Activated effector memory CD4-positive, alpha-beta T cell treated with Interleukin-2 at 50 U/mL for 16 hours (primary cell): ENCODE results near the gene LILRB2.
"Not testable (repeated sequence)": the region's sequence is repeated elsewhere in the genome, so short reads cannot be mapped to it uniquely, and the experiment has no call there.

Experiments
- DNase-seq: peaks from one replicate; pipeline ENCODE4 v3.0.0-alpha.2; 2020

Gene LILRB2

GRCh38 chr19:54281007-54281728, at the start of gene LILRB2:
TSS of gene LILRB2 (minus strand) at chr19:54281110. CDS start at chr19:54280496, 614 bp downstream.
- DNase-seq, result no peak

DNA sequence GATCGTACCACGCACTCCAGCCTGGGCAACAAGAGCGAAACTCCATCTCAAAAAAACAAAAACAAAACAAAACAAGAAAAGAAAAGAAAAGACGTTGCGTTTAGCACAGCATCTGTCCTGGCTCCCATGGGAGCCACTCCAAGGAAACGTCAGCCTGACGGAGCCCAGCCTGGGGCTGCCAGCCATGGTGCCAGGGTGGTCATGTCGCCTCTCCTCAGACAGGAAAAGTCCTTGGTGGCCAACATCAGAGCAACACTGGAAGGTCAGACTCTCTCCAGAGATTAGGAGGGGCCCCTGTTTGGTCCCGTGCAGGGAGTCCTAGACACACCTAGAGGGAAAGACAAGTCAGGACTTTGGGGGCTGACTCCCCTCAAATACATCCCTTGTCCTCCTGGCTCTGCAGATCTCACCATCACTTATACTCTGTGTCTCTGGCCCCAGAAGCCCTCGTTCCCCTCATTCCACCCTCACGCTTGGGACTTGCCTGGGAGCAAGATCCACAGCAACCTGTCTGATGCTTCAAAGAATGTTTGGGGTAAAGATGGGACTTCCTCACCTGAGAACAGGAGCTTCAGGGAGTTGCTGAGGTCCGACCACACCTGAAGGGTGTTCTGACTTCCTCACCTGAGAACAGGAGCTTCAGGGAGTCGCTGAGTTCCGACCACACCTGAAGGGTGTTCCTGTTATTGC, 48.7 kb upstream of the LILRB2 start:
- no peak for DNase-seq

DNA sequence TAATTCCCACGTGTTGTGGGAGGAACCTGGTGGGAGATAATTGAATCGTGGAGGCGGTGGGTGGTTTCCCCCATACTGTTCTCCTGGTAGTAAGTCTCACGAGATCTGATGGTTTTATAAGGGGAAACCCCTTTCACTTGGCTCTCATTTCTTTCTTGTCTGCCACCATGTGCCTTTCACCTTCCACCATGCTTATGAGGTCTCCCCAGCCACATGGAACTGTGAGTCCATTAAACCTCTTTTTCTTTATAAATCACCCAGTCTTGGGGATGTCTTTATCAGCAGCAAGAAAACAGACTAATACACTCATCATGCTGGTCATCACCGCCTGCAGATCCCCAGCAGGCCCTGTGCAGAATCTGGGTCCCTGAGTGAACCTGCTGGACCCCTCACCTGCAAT, 47.9 kb upstream of the LILRB2 start:
- not testable (repeated sequence) for DNase-seq

- DNase-seq, result no peak
These were observed 44.7 kb upstream of the LILRB2 start for GRCh38 chr19:54325631-54326030.

DNA sequence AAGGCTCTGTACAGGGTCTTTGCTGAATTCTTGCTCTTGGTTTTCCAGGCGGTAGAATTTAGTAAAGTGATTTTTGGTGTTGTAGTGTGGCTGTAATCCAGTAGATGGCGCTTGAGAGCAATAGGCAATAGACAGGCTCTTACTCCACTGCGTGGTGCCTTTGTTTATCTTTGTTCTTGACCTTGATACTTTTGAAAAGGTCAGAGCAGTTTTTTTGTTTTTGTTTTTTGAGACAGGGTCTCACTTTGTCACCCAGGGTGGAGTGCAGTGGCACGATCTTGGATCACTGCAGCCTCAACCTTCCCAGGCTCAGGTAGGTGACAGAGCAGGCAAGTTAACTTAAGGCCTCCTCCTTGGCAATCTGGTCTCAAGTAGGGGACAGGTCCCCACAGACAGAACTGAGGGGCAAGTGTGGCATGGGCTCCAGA, 44.3 kb upstream of the LILRB2 start:
- peak; percentile 5 for DNase-seq

GRCh38 chr19:54324071-54324470, 43.2 kb upstream of the LILRB2 start:
- DNase-seq, result no peak

DNA sequence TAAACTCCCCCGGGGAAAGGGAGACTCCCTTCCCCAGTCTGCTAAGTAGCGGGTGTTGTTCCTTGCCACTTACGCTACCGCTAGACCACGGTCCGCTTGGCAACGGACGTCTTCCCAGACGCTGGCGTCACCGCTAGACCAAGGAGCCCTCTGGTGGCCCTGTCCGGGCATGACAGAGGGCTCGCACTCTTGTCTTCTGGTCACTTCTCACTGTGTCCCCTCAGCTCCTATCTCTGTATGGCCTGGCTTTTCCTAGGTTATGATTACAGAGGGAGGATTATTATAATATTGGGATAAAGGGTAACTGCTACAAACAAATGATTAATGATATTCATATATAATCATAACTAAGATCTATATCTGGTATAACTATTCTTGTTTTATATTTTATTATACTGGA, 42.0 kb upstream of the LILRB2 start:
- not testable (repeated sequence) for DNase-seq

GRCh38 chr19:54322295-54322694, 41.4 kb upstream of the LILRB2 start:
- not testable (repeated sequence) for DNase-seq

DNA sequence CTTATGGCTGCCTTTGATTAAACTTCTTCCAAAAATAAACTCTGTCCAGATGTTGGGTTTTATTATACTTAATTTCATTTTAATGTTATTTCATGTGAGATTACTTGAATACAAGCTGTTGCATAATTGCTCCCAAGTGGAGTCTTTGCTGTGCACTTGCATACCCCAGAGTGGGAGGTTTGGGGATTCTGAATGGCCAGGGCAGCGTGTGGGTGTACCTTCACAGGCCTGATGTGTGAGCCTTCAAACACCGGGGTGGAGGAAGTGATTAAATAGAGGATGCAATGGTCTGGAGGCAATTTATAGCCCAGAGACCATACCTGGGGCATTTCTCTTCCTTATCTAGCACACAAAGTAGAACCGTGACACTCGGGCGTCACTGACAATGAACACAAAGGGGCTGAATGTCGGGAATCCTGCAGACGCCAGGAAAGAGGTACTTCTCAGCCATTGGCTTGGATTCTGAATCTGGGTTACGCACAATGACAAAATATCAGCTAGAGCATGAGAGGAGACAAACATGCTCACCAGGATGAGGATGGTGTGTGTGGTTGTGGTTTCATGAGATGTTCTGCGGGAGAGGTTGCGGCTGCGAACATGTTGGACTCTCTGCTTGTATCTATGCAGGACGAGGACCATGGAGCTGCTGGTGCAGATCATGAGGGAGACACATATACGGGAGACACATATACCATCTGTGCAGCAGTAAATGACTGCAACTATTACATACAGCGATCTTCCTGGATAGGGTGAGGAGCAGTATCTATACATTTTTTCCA, 39.2 kb upstream of the LILRB2 start:
- DNase-seq, result no peak

DNA sequence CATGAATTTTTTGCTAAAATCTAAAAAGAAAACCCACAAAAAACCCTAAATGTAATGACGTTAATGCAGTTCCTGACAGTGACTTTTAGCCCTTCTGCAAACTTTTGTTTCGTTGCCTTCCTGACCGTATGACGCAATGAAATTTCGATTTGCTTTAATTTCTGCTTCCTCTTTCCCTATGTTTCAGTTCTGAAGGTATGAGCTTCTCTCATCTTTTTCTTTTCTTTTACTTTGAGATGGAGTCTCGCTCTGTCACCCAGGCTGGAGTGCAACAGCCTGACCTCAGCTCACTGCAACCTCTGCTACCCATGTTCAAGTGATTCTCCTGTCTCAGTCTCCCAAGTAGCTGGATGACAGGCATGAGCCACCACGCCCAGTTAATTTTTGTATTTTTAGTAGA, 38.1 kb upstream of the LILRB2 start:
- DNase-seq, result no peak

- DNase-seq, result no peak
These were observed 37.0 kb upstream of the LILRB2 start for GRCh38 chr19:54317965-54318240.

GRCh38 chr19:54317108-54317964, 36.4 kb upstream of the LILRB2 start:
- no peak for DNase-seq

GRCh38 chr19:54316746-54317107, 35.8 kb upstream of the LILRB2 start:
- no peak for DNase-seq

- no peak for DNase-seq
These were observed 35.0 kb upstream of the LILRB2 start for GRCh38 chr19:54315956-54316355.

GRCh38 chr19:54312436-54313377, 31.8 kb upstream of the LILRB2 start, which contains the start of gene LILRA5:
TSS of gene LILRA5 (minus strand) at chr19:54313166. CDS start at chr19:54313019, 147 bp downstream.
- DNase-seq, result no peak

GRCh38 chr19:54312011-54312410, 31.1 kb upstream of the LILRB2 start:
- DNase-seq, result no peak

DNA sequence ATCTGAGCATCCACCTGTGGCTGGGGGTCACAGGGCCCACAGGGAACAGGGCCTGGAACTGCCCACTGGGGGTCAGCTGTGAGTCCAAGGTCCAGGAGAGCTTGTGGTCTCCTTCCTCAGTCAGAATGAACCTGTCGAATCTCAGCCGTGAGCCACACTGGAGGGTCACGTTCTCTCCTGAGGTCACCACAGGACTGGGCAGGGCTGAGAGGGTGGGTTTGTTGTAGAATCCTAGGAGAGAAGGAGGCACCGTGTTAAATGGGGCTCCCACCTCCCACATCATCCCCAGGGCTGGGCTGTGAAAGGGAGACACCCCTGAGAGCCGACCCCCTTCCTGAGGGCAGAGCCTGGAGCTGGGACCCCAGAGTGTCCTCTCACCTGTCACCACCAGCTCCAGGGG, 30.6 kb upstream of the LILRB2 start:
- no peak for DNase-seq

DNA sequence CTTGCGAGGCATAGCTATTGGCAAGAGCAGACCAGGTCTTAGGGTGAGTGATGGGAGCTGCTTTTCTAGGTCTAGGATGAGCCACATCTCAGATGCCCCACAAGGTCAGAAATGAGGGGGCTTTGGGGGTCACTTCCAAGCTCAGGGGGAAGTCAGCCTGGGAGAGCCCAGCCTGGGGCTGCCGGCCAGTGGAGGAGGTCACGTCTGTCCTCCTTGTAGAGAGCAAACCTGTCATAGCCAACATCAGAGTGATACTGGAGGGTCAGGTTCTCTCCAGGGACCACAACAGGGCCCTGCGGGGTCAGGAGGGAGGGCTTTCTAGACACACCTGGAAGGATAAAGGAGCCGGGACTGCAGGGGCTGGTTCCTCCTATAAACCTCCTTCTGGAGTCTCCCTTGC, 29.6 kb upstream of the LILRB2 start:
- DNase-seq, result no peak

DNA sequence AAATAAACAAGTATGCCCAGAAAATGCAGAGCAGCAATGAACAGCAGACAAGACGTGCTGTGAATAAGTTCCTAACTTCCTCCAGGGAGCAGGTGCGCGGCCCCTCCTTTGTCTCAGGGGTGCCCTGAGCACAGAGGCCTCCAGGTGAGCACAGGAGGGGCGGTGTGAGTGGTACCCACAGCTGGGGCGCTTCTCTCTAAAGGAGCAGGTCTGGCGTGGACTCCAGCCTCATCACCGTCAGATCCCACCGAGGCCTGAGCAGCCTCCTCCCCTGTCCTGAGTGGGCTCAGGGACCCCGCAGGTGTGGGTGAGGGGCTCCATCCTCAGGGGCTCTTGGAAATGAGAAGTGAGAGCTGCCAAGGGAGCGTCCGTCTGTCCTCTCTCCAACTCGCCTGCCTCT, 28.9 kb upstream of the LILRB2 start:
- DNase-seq, result no peak

- no peak for DNase-seq
These were observed 26.6 kb upstream of the LILRB2 start for GRCh38 chr19:54307389-54308020.

DNA sequence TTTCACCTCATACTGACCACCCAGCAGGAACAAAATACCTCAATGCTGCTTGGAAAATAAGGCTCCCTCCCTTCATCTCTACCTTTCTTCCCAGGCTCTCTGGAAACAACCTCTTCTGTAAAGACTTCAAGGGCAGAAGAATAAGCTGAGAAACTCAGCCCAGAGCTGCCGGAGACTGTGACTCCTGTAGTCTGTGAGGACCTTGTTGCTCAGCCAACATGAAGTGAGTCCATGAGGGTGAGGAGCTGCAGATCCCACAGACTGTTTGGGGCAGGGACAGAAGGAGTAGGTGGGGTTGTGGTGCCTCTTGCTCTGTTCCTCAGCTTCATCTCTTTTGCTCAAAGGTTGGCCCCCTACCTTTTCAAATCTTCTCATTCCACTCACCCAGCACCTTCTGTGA, 24.2 kb upstream of the LILRB2 start:
- DNase-seq, result no peak
